Fibroblast of skin of left biceps (primary cell): Measurements from ENCODE around the gene ASCC1.
A peak's percentile ranks its signal among the peaks of the same experiment; 100 is the strongest.
"Not testable (repeated sequence)": the region's sequence is repeated elsewhere in the genome, so short reads cannot be mapped to it uniquely, and the experiment has no call there.

Experiments
- DNase-seq, 2 experiments: peaks; one replicate each; pipeline ENCODE4 v3.0.0-alpha.2; 2013; ENCODE audit warnings: low read depth in 2 of 2

The ASCC1 gene

GRCh38 chr10:72171175-72171630 is 44.9 kb downstream of the ASCC1 start:
- peak in 1 of 2 experiments; percentile 38 for DNase-seq

- DNase-seq: no peak
Measured at GRCh38 chr10:72170733-72171132, 45.3 kb downstream of the ASCC1 start.

GRCh38 chr10:72170263-72170662 is 45.8 kb downstream of the ASCC1 start:
- no peak for DNase-seq

- no peak for DNase-seq
Measured at GRCh38 chr10:72167118-72167517, 49.0 kb downstream of the ASCC1 start.

- DNase-seq: no peak
Measured at GRCh38 chr10:72164617-72165016, 51.5 kb downstream of the ASCC1 start.

DNA sequence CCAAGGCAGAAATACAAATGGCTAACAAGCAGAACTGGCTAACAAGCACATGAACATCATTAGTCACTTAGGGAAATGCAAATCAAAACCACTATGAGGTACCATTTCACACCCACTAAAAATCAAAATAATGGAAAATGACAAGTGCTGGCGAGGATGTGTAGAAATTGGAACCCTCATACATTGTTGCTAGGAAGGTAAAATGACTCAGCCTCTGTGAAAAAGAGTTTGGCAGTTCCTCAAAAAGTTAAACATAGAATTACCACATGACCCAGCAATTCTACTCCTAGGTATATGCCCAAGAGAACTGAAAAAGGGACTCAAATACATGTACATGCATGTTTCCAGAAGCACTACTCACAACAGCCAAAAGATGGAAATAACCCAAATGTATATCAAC is 53.1 kb downstream of the ASCC1 start:
- DNase-seq: peak in 1 of 2 experiments; percentile 44

DNA sequence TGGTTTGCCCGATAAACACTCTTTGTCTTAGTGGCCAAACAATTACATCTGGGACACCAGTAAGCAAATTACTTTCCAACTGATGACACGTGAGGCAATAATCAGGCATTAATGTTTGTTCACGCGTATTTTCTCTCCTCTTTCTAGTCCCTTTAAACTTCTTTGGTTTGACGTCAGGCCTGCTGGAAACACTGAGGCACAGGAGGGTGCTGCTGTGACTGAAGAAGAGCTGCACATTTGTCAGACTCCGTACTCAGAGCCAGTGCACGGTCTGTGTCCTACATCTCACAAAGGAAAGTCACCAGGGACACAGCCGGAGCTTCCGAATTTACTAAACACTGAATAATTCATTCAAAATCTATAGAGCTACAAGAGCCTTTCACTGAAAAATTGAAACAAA is 57.9 kb downstream of the ASCC1 start:
- no peak for DNase-seq

- no peak for DNase-seq
Measured at GRCh38 chr10:72156223-72156622, 59.9 kb downstream of the ASCC1 start.

DNA sequence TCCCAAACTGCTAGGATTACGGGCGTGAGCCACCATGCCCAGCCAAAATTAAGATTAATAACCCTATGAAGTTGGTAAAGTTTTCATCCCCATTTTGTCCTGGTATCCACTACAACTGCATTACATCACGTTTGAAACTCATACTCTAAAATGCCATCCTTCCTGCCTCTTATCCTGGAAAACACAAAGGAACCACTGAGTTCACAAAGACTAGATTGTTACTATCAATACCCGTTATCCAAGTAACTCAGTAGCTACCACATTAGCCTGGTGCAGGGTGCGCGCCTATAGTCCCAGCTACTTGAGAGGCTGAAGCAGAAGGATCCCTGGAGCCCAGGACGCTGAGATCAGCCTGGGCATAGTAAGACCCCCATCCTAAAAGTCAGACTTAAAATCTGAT is 63.8 kb downstream of the ASCC1 start:
- DNase-seq: no peak

- not testable (repeated sequence) for DNase-seq
Measured at GRCh38 chr10:72150746-72151478, 65.2 kb downstream of the ASCC1 start.

- DNase-seq: not testable (repeated sequence)
Measured at GRCh38 chr10:72147324-72147584, 68.8 kb downstream of the ASCC1 start.

DNA sequence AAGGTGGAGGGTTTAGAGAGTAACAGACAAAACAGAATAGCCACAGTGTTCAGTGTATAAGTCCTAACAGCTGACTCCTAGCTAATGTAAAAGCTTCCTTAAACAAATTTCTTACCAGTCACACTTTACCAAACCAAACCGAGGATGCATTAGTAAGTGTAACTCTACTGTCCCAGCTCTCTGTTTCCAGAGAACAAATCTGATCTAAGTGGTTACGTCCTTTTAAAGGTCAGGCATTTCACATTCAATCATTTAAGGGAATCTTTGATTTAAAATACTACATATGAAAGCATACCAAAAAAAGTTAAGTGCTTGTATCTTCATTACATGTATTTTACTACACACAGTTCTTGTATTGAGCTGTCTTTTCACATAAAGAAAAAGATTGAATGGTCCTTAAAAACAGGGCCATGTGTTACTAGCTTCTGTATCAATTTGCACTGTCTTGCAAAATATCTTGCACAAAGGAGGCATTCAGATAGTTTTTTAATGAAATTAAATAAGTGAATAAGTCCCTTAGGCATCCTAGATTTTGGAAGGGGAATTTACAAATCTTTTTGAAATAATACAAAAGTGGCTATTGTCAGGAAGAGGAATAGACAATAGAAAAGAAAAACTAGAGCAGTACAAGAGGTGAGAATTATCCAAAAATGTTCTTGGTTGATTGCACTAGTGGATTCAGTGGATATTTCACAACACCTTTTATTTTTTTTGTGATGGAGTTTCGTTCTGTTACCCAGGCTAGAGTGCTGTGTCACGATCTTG is 69.3 kb downstream of the ASCC1 start:
- DNase-seq: no peak

DNA sequence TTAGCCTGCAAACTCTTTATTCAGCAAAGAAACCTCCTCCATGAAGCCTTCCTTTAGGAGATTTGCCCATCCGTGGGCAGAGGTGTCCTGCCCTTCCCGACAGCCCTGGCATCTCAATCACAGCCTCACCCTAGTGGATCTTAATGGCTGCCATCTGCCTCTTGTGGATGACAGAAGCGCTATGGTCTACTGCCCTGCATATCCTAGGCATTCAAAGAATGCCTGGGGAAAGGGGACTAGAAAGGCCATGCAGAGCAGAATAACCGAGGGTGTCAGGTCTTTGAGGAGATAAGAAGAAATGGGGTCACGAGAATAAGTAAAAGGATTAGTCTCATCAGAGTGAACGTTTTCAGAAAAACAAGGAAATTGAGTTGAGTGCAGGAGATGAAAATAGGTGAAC is 70.0 kb downstream of the ASCC1 start:
- DNase-seq: no peak

DNA sequence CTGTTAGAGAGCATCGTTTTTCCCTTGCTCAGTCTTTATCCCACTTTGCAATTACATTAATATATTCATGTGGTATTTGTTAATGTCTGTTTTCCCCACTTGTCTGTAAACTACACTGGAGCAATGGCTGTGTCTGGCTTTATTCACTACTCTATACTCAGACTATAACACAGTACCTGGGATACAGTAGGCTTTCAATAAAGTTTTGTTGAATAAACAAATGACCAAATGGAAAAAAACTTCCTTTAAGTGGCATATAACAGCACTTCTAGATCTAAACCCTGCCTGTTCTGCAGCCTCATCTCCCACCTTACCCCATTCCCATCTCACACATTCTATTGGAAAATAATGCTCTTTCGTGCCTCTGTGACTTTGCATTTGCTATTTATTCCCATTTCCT is 70.4 kb downstream of the ASCC1 start:
- DNase-seq: no peak

DNA sequence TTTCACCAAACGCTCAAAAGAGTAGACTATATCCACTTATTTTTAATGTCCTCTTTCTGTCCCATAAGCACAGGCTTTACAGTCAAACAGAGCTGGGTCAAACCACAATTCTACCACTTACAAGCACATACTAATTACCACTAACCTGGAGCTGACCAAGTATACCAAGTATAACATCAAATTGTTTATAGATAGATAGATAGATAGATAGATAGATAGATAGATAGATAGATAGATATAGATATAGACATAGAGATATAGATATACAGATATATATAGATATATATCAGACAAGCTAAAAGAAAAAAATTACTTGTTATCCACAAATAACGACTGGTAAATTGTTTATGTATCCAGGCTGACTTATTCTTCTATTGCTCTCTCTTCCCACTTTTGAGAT is 75.2 kb downstream of the ASCC1 start:
- DNase-seq: no peak

GRCh38 chr10:72140174-72140573 is 75.9 kb downstream of the ASCC1 start:
- DNase-seq: no peak

DNA sequence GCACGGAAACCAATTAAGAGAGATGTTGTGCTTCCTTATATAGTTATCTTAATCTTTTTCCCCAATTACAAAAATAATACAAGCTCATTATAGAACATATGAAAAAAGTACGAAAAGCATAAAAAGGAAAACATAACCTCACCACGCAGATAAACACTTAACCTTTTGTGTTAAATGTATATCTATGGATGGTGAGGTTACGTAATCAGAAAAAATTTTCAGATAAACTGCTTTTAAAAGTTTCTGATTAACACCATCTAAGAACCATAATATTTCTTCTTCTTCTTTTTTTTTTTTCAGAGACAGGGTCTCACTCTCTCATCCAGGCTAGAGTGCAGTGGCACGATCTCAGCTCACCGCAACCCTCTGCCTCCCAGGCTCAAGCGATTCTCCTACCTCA is 78.5 kb downstream of the ASCC1 start:
- DNase-seq: no peak

- DNase-seq: not testable (repeated sequence)
Measured at GRCh38 chr10:72136225-72136624, 79.9 kb downstream of the ASCC1 start.

DNA sequence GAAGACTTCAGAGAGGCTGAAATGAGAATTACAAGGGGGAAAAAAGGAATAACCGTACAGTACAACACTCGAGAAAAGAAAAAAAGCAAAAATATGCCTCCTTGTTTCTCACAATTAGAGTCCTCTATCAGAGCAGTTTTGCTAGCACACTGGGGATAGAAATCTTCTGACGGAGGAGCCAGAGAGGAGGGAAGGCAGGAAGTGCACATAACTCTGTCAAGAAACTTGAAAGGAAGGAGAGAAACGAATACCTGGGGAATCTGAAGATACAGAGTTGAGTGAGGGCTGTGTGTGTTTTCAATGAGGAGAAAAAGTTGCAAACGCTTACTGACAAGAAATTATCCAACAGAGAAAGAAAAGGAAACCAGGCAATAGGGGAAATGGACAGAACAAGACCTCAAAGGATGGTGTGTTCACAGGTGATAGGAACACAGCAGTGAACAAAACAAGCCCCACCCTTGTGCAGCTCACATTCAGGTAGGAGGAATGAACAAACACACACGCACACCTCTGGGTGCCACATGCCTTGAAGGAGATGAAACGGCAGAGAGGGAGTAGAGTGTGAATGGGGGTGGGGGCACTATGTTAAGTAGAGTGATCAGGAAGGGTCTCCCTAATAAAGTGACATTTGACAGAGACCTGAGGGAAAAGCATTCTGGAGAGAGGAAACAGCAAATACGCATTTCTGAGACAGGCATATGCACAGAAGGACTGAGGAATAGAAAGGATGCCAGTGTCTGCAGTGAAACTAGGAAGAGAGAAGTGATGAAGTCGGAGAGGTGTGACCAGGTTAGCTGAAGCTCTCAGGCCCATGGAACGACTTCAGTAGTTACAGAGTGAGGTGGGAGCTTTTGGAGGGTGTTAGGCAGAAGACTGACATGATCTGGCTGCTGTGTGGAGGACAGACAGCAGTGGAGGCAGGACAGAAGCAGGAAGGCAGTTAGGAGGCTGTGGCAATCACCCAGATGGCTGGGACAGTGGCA is 81.0 kb downstream of the ASCC1 start:
- DNase-seq: no peak

- no peak for DNase-seq
Measured at GRCh38 chr10:72133517-72133916, 82.6 kb downstream of the ASCC1 start.

GRCh38 chr10:72132854-72133253 is 83.2 kb downstream of the ASCC1 start:
- no peak for DNase-seq

DNA sequence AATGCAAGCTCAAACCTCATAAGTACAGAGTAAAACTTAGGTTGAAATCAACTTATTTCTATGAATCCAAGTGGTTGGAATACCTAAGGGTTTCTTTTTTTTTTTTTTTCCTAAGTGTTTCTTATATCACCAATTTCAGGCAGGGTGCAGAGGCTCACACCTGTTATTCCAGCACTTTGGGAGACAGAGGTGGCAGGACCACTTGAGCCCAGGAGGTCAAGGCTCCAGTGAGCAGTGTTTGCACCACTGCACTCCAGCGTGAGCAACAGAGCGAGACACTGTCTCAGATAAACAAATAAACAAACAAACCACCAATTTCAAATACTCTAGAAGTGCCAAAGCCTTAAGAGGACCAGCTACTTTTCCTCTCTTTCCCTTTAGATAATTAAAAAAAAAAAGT is 88.5 kb downstream of the ASCC1 start:
- no peak for DNase-seq
